Mesendoderm (in vitro differentiated cells): Measurements from ENCODE around the gene SEC22B. TPM values are rescaled to one million over a fixed set of nuclear protein-coding genes. Genes with fewer than 3 reads are reported as not detected.

Experiments
- small RNA-seq: library from polyadenylated mRNA; stranded (forward); fragments of <200 nt; extraction: miRNeasy Mini kit (QIAGEN cat#:217004); gene quantifications from one replicate; pipeline ENCODE3, GENCODE V24; 2013; ENCODE audit not compliant: insufficient read depth

The SEC22B gene

Small RNAs within 50 kb of the gene (small RNA-seq; reads per million reads assigned to genes)
- gene RNU6-465P: not detected
